GM19099 (cell line): Measurements from ENCODE around the gene HTATIP2.

Source experiments
- POLR2A ChIP-seq: IDR thresholded peaks from 3 replicates; pipeline ENCODE4 v1.6.1; 2011; ENCODE audit warnings: low read depth; ENCODE audit not compliant: insufficient read length; ENCODE audit errors: extremely low read depth

The HTATIP2 gene

DNA sequence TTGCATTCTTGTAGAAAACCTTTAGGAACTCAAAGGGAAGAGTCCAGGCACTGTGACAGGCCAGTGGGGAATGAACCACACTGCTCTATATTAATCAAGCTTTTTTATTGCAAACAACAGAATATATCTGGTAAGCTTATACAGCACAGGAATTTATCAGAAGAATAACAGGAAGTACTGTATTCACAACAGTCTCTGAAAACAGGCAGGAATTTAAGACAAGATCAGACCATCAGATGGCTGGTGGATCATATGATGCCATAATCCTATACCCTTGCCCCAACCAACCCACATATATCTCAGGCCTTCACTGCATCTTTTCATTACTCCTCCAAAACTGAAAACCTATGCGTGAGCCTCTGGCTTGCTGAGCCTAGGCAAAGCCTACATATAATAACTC is 1.0 kb upstream of the HTATIP2 start:
- TF ChIP-seq POLR2A, result no peak

DNA sequence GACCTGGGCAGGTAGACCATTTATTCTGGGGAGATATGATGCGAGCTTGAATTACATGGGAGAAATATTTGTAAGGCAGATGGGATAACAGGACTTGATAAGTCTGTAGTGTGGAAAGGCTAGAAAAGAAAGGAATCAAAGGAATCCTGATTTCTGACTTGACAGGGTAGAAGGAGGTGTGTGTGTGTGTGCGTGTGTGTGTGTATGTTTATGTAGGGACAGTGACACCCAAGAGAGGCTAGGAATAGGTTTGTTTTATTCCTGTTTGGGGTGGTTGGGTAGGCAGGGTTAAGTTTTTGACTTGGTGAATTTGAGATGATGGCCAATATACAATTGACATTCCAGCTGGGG is 390 bp upstream of the HTATIP2 start:
- no peak for TF ChIP-seq POLR2A

DNA sequence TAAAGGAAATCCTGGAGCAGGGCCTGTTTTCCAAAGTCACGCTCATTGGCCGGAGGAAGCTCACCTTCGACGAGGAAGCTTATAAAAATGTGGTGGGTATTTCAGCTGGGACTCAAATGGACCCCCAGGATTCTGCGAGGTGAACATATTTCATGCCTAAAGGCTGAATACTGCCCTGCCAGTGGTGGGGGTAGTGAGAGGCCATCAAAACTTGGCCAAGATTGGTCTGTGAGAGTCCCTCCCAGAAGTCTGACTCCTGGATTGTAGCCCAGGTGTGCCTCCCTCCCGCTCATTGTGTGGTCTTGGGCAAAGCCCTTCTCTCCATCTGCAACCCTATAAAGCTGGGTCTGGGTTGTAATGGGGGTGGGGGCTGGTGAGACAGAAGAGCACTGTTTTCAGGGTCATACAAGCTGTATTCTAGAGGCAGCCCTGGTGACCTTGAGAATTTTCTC is 853 bp downstream of the HTATIP2 start:
- TF ChIP-seq POLR2A, result no peak

DNA sequence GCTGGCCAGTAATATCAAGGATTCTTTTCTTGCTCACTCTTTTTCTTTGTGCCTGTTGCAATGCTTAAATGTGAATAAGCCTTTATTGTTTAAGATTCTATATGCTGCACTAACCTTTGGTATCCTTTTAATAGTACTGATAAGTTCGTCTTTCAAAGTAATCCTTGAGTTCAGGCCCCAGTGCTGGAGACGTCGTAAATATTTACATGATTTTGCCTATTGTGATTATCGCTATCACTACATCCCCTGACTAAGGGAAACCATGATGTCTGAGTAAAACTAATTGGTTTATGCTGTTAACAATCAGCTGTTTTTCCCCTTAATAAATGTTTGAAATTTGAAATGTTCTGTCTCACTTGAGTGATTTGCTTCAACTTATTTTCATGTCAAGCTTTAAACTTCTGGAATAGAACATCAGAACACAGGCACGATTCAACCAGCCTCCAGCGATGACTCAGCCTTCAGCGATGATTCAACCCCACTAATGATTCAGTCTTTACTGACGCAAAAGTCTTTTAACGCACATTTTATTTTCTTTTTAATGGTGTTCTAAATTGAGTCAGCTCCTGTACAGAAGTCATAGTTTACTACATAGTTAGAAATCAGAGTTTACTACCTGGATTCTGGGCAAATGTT is 3.9 kb downstream of the HTATIP2 start:
- TF ChIP-seq POLR2A, result no peak

DNA sequence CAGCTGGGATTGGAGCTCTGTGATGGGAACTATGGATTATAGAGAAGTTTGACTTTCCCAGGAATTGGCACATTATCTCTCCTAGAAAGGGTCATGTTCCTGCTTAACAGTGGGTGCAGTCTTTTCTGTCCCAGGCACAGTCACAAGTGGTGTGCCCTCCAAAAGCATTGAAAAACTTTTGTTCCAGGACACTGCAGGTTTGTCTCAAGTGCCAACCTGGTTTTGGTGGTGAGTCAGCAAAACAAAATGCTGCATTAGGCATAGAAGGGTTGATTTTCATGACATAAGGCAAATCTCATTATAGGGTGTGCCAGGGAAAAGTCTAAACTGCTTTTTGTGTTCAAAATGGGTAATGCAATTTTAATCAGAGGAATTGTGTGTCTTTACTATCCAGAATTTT is 4.9 kb downstream of the HTATIP2 start:
- TF ChIP-seq POLR2A, result no peak

DNA sequence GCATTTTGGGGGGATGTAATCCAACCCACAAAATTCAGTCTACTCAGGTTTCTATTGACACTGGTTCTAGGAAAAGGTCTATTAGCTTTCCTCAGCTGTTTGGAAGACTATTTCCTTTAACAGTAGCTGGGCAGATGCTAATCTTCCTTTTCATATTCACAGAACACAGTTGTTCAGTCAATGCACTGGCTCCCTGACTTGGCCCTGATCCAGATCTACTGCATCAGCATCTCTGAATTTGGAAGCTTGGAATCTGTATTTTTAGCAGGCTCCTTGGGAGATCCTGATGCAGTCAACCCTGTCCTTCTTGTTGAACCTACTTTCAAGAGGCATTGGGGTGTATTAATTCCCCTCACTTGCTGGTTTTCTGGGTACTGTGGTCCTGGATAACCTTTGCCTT is 6.3 kb downstream of the HTATIP2 start:
- TF ChIP-seq POLR2A, result no peak

DNA sequence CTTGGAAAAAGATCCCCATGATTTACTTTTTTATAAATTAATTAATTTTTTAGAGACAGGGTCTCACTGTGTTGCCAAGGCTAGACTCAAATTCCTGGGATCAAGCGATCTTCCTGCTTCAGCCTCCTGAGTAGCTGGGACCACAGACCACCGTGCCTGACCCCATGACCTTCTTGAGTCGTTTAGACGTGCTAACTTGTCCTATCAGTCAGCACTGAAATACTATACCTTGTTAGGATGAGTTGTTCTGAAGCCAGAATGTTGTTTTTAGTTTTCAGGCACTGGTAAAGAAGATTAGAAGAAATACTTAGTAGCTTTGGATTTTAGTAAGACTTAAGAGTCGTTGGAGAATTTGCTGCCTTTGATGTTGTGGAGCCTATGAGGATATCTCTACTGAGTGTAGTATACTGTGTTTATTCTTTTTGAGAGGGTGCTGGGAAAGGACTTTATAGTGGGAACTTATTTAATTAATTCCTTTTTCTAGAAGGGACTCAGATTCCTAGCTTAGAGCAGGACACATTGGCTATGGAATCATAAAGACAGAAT is 8.6 kb downstream of the HTATIP2 start:
- no peak for TF ChIP-seq POLR2A

DNA sequence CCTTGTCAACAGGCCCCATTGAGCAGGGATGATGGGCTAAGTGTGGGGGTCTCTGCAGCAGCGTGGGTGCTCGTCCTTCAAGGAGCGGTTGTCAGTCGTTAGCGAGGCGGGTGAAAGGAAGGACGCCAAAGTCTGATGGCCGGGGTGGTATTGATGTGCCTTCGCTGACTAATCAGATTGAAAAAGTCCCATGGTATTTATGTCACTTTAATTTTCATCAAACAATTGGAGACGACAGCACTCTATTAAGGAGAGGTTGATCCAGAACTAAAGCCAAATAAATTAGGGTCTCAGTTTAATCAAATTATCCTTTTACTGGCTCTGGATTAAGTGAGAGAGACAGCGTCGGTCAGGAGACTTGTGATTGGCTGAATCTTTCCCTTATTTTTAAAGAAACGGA is 9.6 kb downstream of the HTATIP2 start:
- no peak for TF ChIP-seq POLR2A

DNA sequence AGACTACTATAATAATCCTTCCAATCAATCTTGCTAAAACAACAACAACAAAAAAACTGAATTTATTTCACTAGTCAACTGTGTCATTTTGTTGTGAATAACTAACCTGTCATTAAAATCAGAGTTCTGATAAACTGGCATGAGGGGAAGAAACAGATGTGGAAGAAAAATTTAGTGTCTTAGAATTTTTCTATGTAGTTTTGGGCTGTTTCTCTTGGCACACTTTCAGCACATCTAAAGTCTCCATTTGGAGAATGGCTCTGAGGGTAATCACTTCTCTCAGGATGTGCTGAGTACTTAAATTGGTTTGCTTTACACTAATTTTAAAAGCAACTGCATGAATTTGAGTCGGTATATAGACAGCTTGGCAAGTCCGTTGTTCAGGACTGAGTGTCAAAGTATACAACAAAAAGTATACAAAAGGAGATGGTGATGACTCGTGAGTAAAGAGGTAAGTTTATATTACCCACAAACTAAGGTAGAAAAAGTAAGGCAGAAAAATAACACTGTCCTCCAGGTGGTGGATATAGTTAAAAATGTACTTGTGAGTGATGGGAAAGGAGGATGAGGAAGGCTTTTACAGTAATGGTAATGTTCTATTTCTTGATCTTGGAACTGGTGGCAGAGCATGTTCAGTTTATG is 10.2 kb downstream of the HTATIP2 start:
- TF ChIP-seq POLR2A, result no peak

DNA sequence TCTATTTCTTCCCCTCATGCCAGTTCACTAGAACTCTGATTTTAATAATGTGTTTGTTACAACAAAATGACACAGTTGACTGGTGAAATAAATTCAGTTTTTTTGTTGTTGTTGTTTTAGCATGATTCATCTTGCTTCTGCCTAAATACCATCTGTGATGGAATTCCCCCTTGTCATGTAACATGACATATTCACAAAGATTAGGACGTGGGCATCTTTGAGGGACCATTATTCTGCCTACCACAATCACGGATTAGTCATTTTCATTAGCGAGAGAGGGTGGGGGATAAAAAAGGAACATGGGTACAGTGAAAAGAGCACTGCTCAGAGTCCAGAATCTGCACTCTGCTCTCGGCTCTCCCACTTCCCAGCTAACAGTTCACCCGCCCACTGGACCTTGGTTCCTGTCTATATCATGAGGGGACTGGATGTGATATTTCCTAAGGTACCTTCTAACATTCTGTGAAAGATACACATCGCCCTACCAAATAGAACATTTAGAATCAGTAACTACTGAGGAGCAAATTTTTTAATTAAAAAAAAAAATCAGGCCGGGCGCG is 11.3 kb downstream of the HTATIP2 start:
- no peak for TF ChIP-seq POLR2A

DNA sequence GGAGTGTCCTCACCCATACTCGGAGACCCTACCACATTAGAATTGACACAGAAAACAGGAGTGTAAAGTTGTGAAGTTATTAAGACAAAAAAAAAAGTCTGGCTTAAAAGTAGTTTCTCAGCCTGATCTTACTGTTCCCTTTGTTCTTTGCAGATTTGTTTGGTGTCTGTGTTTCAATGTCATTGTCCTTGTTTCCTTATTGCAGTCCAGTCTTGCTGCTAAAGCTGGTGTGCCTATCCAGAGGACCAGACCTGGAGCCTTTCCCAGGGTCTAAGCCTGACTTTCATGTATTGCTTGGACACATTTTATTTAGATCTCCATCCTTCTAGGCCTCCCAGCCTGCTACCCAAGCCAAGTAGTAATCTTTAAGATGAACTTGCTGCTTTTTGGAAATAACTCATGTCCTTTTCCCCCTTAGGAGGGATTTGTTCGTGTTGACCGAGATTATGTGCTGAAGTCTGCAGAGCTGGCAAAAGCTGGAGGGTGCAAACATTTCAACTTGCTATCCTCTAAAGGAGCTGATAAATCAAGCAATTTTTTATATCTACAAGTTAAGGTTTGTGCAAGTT is 12.7 kb downstream of the HTATIP2 start:
- no peak for TF ChIP-seq POLR2A

DNA sequence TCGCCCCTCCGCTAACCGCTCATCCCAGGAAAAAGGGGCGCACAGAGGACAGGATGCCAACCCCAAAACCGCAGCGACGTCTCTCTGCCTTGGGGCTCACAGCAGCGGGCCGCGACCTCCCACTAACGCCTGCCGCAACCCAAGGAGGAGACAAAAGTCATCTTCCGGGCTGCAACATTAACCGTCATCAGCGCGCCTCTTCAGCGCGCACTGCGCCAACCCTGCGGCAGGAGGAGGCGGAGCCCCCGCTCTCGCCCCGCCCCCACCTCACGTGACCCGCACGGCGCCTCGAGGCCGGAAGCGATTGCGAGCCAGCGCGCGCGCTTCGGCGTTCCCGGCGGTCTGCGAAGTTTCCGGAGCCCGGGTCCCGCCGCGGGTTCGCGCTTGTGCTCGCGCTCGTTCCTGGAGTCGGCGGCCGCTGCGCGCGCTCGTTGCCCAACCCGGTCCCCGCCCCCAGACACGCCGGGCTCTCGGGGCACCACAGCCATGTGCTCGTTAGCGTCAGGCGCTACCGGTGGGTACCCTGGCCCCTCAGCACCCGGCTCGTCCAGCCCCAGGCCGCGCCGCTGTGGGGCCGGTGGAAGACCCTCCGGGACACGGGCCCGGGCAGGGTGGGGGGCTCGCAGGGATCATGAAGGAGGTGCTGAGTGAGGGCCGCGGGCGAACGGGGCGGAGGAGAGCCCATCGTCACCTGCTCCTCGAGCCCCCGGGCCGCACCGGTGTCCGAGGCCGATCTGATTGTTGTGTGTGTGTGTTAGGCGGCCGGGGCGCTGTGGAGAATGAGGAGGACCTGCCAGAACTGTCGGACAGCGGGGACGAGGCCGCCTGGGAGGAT is 24.0 kb downstream of the HTATIP2 start, which contains the start of gene PRMT3:
Gene PRMT3 (plus strand): TSS at position 456 of the 835 bp plus-strand sequence. CDS start 31 bp downstream, at position 487.
- peak; percentile 97 for TF ChIP-seq POLR2A

DNA sequence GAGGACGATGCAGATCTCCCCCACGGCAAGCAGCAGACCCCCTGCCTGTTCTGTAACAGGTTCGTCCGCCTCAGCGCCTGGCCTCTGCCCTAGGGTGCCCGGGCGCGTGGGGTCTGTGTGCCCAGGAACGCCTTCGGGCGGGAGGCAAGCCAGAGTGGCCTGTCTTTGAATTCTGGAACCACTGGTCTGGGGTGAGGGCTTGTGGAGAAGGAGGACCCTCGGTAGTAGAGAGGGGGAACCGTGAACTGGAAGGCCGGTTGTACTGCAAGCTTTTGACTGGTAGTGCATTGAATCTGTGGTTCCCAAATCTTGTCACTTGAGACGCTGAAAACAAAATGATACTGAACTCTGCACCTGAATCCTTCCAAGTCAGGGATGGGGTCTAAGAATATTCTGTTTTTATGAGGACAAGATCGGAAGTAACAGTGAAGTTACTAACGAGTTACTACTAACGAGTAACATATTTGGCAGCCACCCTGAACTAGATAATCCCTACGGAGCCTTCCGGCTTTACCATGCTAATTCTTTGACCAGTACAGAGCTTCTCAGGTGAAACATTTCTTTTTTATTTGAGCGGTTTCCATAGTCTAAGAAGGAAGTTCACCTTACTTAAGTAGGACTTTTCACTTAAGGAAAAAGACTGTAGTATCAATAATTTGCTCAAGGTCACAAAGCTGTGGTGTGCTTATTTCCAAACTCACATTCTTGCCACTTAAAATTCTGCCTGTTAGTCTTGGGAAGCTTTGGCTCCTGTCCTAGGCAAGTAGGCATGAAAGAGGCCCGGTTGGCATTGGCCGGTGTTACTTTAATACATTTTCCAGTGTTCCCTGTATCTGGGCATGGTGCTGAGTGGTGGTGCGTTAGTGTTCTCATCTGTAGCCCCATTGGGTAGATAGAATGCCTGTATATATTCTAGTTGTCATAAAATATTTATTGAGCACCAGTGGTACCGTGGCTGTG is 24.9 kb downstream of the HTATIP2 start:
- no peak for TF ChIP-seq POLR2A

DNA sequence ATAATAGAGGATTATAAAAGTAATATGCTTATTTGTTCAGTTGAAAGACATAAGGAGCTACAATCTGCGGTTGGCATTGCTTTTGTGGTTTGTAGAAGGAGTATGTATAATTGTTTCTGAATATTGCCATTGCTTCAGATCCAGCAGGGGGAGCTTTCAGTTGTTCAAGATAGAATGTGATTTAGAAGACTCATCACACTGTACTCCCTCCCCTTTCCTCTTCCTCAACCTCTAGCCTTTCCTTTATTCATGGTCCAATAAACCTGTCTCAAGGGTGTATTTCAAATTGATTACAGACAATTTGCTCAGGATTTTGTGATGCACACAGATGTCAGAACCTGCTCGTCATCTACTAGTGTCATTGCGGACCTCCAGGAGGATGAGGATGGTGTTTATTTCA is 33.8 kb downstream of the HTATIP2 start:
- no peak for TF ChIP-seq POLR2A
